Measurements from ENCODE around the gene SLC30A2.

The SLC30A2 gene

GRCh38 chr1:26070296-26070962, 24.5 kb upstream of the SLC30A2 start:
- no peak for DNase-seq (ENCODE audit: low read depth)
- no peak overlapping the region for H3K4me3 ChIP-seq (ENCODE audit: control insufficient read depth, low read depth, low read length)
- TF ChIP-seq, protein P1, sequence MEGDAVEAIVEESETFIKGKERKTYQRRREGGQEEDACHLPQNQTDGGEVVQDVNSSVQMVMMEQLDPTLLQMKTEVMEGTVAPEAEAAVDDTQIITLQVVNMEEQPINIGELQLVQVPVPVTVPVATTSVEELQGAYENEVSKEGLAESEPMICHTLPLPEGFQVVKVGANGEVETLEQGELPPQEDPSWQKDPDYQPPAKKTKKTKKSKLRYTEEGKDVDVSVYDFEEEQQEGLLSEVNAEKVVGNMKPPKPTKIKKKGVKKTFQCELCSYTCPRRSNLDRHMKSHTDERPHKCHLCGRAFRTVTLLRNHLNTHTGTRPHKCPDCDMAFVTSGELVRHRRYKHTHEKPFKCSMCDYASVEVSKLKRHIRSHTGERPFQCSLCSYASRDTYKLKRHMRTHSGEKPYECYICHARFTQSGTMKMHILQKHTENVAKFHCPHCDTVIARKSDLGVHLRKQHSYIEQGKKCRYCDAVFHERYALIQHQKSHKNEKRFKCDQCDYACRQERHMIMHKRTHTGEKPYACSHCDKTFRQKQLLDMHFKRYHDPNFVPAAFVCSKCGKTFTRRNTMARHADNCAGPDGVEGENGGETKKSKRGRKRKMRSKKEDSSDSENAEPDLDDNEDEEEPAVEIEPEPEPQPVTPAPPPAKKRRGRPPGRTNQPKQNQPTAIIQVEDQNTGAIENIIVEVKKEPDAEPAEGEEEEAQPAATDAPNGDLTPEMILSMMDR (conservative IDR thresholded peaks at IDR 0.05; ENCODE audit: control insufficient read depth, insufficient read depth, low read depth, low read length) = no peak

DNA sequence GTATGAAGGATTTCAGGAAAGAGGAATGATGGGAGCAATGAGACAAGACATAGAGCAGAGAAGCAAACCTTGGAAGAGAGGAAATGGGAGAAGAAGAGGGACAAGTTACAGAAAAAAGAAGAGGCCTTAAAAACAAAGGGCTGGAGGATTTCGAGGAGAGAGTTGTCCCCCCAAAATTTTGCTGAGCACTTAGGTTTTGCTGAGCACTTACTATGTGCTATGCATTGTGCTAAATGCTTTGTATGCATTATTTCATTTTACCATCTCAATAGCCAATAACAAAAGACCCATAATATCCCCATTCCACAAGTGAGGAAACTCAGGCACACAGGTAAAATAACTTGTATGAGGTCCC, 24.0 kb upstream of the SLC30A2 start:
- TF ChIP-seq, protein P1 (conservative IDR thresholded peaks at IDR 0.05; ENCODE audit: control insufficient read depth, insufficient read depth, low read depth, low read length) = no peak
- no peak for DNase-seq (ENCODE audit: low read depth)
- H3K4me3 ChIP-seq (ENCODE audit: control insufficient read depth, low read depth, low read length) = no peak overlapping the region

- TF ChIP-seq, protein P1 (conservative IDR thresholded peaks at IDR 0.05; ENCODE audit: control insufficient read depth, insufficient read depth, low read depth, low read length) = no peak
- no peak within 1 kb of the TSS for H3K4me3 ChIP-seq (ENCODE audit: control insufficient read depth, low read depth, low read length)
- DNase-seq (ENCODE audit: low read depth) = no peak
Observed at GRCh38 chr1:26067432-26067911, 21.6 kb upstream of the SLC30A2 start, which contains the start of gene TRIM63. TRIM63 (minus strand) TSS chr1:26067630; CDS start chr1:26067494, 136 bp downstream.

DNA sequence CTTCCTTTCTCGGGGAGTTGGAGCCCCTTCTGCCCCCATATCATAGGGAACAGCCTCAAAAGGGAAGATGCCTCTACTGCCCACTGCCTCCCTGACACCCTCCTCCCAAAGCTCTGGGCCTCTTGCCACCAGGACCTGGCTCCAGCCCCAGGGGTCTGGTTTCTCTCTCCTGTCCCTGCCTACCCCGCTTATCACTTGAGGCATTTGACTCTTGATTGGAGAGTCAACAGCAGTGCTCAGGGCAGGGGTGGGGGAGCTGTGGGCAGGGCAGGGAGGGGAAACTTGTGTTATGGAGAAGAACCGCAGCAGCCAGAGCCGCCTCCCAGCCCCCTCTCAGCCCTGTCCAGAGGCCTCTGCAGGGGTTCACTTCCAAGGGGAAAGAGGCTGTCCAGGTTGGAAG, 20.9 kb upstream of the SLC30A2 start:
- H3K4me3 ChIP-seq (ENCODE audit: control insufficient read depth, low read depth, low read length) = no peak overlapping the region
- no peak for DNase-seq (ENCODE audit: low read depth)
- TF ChIP-seq, protein P1 (conservative IDR thresholded peaks at IDR 0.05; ENCODE audit: control insufficient read depth, insufficient read depth, low read depth, low read length) = no peak

GRCh38 chr1:26066160-26066559, 20.2 kb upstream of the SLC30A2 start:
- TF ChIP-seq, protein P1 (conservative IDR thresholded peaks at IDR 0.05; ENCODE audit: control insufficient read depth, insufficient read depth, low read depth, low read length) = no peak
- no peak overlapping the region for H3K4me3 ChIP-seq (ENCODE audit: control insufficient read depth, low read depth, low read length)
- DNase-seq (ENCODE audit: low read depth) = no peak

- TF ChIP-seq, protein P1 (conservative IDR thresholded peaks at IDR 0.05; ENCODE audit: control insufficient read depth, insufficient read depth, low read depth, low read length) = no peak
- no peak overlapping the region for H3K4me3 ChIP-seq (ENCODE audit: control insufficient read depth, low read depth, low read length)
- no peak for DNase-seq (ENCODE audit: low read depth)
Observed at GRCh38 chr1:26064553-26064952, 18.6 kb upstream of the SLC30A2 start.
